CD4-positive, alpha-beta T cell (primary cell): Measurements from ENCODE around the gene SFXN5. TPM values are rescaled to one million over a fixed set of nuclear protein-coding genes. Genes with fewer than 3 reads are reported as not detected.

Experiments used
- ATAC-seq: fragments of 200-7000 bp; cut with Tn5 transposase; one replicate; pipeline ENCODE4 v1.10.0; 2022; ENCODE audit warnings: mild to moderate bottlenecking; ENCODE audit not compliant: poor library complexity
- CTCF ChIA-PET: fragments of 350-600 bp; sonication (Branson Sonifier 250); formaldehyde crosslinking; loops from one replicate; lab custom pipeline; 2021; ENCODE audit warnings: antibody characterized with exemption, inconsistent platforms; lab: Charles Lee
- POLR2A ChIA-PET: fragments of 350-600 bp; sonication (Branson Sonifier 250); formaldehyde crosslinking; loops from one replicate; lab custom pipeline; 2021; ENCODE audit warnings: antibody characterized with exemption, inconsistent platforms; lab: Charles Lee
- DNase-seq, 14 experiments: peaks; one replicate each; pipeline ENCODE4 v3.0.0-alpha.2; 2013 to 2020; ENCODE audit warnings: mixed read lengths in 2 of 14
- H3K27ac ChIP-seq, 2 donors: one replicate each; pipeline versions ENCODE4 v1.5.1 to v1.7.0; 2013; ENCODE audit warnings: low read length in 2 of 2, low read depth in 1 of 2, mild to moderate bottlenecking in 1 of 2
- H3K27me3 ChIP-seq, 2 experiments: 1 replicate in 1 of 2; 2 replicates in 1 of 2; pipeline versions ENCODE4 v1.6.1 to v1.7.0; 2013; ENCODE audit warnings: low read length in 2 of 2, control low read depth in 1 of 2, mild to moderate bottlenecking in 1 of 2, moderate library complexity in 1 of 2; ENCODE audit not compliant: insufficient read depth in 2 of 2, control insufficient read depth in 1 of 2
- H3K36me3 ChIP-seq: one replicate; pipeline ENCODE4 v1.6.1; 2013; ENCODE audit warnings: low read length, control low read depth; ENCODE audit not compliant: insufficient read depth
- H3K4me1 ChIP-seq: one replicate; pipeline ENCODE4 v1.6.1; 2013; ENCODE audit warnings: low read length, control low read depth; ENCODE audit not compliant: insufficient read depth
- H3K4me3 ChIP-seq: one replicate; pipeline ENCODE4 v1.5.1; 2013; ENCODE audit warnings: mild to moderate bottlenecking, low read length, moderate library complexity
- H3K9me3 ChIP-seq, 2 experiments: 1 replicate in 1 of 2; 2 replicates in 1 of 2; pipeline versions ENCODE4 v1.6.1 to v1.7.0; 2013; ENCODE audit warnings: low read length in 2 of 2, mild to moderate bottlenecking in 2 of 2, control low read depth in 1 of 2, moderate library complexity in 1 of 2; ENCODE audit not compliant: control insufficient read depth in 1 of 2, insufficient read depth in 1 of 2
- H3K27ac Mint-ChIP-seq: one replicate; pipeline ENCODE4 v1.8.0; 2020; ENCODE audit warnings: mixed read lengths
- H3K27me3 Mint-ChIP-seq: one replicate; pipeline ENCODE4 v1.8.0; 2021; ENCODE audit warnings: mixed read lengths
- H3K36me3 Mint-ChIP-seq: one replicate; pipeline ENCODE4 v1.8.0; 2021; ENCODE audit warnings: low read depth, mixed read lengths
- H3K4me1 Mint-ChIP-seq: one replicate; pipeline ENCODE4 v1.8.0; 2021; ENCODE audit warnings: low read depth, mixed read lengths
- H3K4me3 Mint-ChIP-seq: one replicate; pipeline ENCODE4 v1.8.0; 2020; ENCODE audit warnings: mild to moderate bottlenecking, mixed read lengths
- H3K9me3 Mint-ChIP-seq: one replicate; pipeline ENCODE4 v1.8.0; 2020; ENCODE audit warnings: mixed read lengths
- intact Hi-C, 2 experiments: fragments of 100-400 bp; cut with DNase I in 1 of 2; cut with micrococcal nuclease in 1 of 2; formaldehyde crosslinking; loops; one replicate each; pipeline versions ENCODE4 v1.15.1 to v1.9.0; 2023 to 2025; cut with DNase I, micrococcal nuclease
- total RNA-seq, 174 experiments: library from RNA in 2 of 174; stranded (reverse) in 2 of 174; gene quantifications; one replicate each; pipeline ENCODE4 v1.2.3 and lab custom pipeline; 2021 to 2026
- TF ChIP-seq, protein P1 (sequence below): fragments of 200-600 bp; IDR thresholded peaks from one replicate; pipeline ENCODE4 v1.8.0; 2022; ENCODE audit warnings: antibody characterized with exemption, mild to moderate bottlenecking

SFXN5 gene
- total RNA-seq, 2 experiments from 2014 or later = 5.1 to 5.4 TPM

DNA sequence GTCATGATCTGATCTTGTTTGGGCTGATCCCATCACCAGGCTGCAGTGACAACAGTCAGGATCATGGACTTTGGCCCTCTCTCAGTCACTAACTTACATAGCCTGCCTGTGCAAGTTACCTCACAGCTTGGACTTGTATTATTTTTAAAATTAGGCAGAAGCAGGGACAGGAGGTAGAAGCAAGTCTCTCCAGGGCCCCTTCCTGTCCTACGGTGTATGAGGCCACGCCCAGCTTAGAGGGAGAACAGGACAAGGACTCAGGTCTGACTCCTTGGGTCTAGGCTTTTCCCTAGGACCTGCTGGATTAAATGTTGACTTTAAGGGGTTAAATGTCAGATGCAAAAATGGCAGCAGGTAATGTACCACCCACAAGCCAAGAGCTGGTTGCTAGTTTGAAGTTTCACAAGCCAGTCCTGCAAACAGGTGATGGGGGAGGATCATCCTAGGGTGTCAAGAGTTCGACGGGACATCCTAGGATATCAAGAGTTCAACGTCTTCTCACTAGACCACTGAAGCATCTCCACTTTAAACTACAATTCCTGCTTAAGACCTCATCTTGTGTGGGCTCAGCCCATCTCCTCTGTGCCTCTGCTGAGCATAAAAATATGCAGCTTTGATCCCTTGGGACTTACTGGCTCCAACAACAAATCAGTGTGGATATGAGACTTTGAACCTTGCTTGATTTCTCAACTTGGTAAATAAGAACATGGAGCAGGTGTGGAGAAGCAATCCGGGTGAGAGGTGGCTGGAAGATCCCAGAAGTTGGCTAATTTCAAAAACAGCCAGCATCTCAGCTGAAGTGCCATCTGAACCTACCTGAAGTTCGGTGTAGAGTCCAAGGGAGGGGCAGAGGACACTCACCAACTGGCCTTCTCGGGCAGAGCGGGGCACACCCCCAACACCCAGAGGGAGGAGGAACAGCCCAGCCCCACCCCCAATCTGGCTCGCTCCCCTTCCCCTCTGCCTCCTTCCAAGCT is 39.5 kb downstream of the SFXN5 start:
- POLR2A ChIA-PET = no interaction called here
- no peak overlapping the region for H3K27ac ChIP-seq

GRCh38 chr2:73031095-73031678 is 40.3 kb downstream of the SFXN5 start:
- no peaks in the 10 kb centered on the region for H3K27me3 Mint-ChIP-seq
- no peaks in the 10 kb centered on the region for H3K36me3 Mint-ChIP-seq
- no peak overlapping the region for H3K27ac Mint-ChIP-seq
- ChIA-PET POLR2A (no interaction called here), CTCF (interaction anchor here (1.4 kb wide), 1 partner anchor 146 kb away, joined by 3 read pairs; no protein-coding TSS in a partner anchor)
- Histone ChIP-seq H3K27ac (no peak overlapping the region), H3K27me3 (no peaks in the 10 kb centered on the region), H3K36me3 (no peaks in the 10 kb centered on the region), H3K4me1 (no peaks in the 10 kb centered on the region), H3K9me3 (no peaks in the 10 kb centered on the region), H3K4me3 (no peak overlapping the region)
- intact Hi-C loops = no loop called here
- no peaks in the 10 kb centered on the region for H3K4me1 Mint-ChIP-seq
- TF ChIP-seq, protein P1, sequence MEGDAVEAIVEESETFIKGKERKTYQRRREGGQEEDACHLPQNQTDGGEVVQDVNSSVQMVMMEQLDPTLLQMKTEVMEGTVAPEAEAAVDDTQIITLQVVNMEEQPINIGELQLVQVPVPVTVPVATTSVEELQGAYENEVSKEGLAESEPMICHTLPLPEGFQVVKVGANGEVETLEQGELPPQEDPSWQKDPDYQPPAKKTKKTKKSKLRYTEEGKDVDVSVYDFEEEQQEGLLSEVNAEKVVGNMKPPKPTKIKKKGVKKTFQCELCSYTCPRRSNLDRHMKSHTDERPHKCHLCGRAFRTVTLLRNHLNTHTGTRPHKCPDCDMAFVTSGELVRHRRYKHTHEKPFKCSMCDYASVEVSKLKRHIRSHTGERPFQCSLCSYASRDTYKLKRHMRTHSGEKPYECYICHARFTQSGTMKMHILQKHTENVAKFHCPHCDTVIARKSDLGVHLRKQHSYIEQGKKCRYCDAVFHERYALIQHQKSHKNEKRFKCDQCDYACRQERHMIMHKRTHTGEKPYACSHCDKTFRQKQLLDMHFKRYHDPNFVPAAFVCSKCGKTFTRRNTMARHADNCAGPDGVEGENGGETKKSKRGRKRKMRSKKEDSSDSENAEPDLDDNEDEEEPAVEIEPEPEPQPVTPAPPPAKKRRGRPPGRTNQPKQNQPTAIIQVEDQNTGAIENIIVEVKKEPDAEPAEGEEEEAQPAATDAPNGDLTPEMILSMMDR = no peak
- ATAC-seq (no peak), DNase-seq (no peak)
- no peaks in the 10 kb centered on the region for H3K9me3 Mint-ChIP-seq
- no peak overlapping the region for H3K4me3 Mint-ChIP-seq

More for the DNA sequence above, 39.5 kb downstream of the SFXN5 start:
- Histone ChIP-seq H3K9me3 (no peaks in the 10 kb centered on the region), H3K27me3 (no peaks in the 10 kb centered on the region), H3K4me1 (no peaks in the 10 kb centered on the region), H3K36me3 (no peaks in the 10 kb centered on the region), H3K4me3 (no peak overlapping the region)
- intact Hi-C loops = no loop called here
- ATAC-seq (no peak), DNase-seq (no peak)
- Mint-ChIP-seq H3K4me3 (no peak overlapping the region), H3K4me1 (no peaks in the 10 kb centered on the region), H3K36me3 (no peaks in the 10 kb centered on the region), H3K27me3 (no peaks in the 10 kb centered on the region), H3K9me3 (no peaks in the 10 kb centered on the region), H3K27ac (no peak overlapping the region)
- TF ChIP-seq, protein P1 = no peak
- CTCF ChIA-PET = no interaction called here

GRCh38 chr2:73028841-73029240 is 42.7 kb downstream of the SFXN5 start:
- Histone ChIP-seq H3K36me3 (no peaks in the 10 kb centered on the region), H3K27me3 (no peaks in the 10 kb centered on the region), H3K4me1 (no peaks in the 10 kb centered on the region), H3K9me3 (no peaks in the 10 kb centered on the region), H3K27ac (no peak overlapping the region), H3K4me3 (no peak overlapping the region)
- Mint-ChIP-seq H3K27me3 (no peaks in the 10 kb centered on the region), H3K36me3 (no peaks in the 10 kb centered on the region), H3K4me1 (no peaks in the 10 kb centered on the region), H3K4me3 (no peak overlapping the region), H3K9me3 (no peaks in the 10 kb centered on the region), H3K27ac (no peak overlapping the region)
- no peak for DNase-seq
- no peak for ATAC-seq
- ChIA-PET CTCF (no interaction called here), POLR2A (no interaction called here)
- TF ChIP-seq, protein P1 = no peak
- intact Hi-C loops = no loop called here
